NCI-H524 (cell line): ENCODE results near the gene USP32.
A peak's percentile ranks its signal among the peaks of the same experiment; 100 is the strongest.

Experiments
- DNase-seq, 2 experiments: peaks; one replicate each; lab custom pipeline; 2025; lab: John Stamatoyannopoulos, UW

USP32 gene

GRCh38 chr17:60173304-60173819 lies 218.6 kb downstream of the USP32 start:
- DNase-seq: peak in 1 of 2 experiments; percentile 18

GRCh38 chr17:60171753-60172079 lies 220.2 kb downstream of the USP32 start:
- no peak for DNase-seq

- DNase-seq: no peak
These were observed 220.8 kb downstream of the USP32 start for GRCh38 chr17:60170835-60171752.

GRCh38 chr17:60169921-60170817 lies 221.8 kb downstream of the USP32 start:
- DNase-seq: peak in 1 of 2 experiments; percentile 49

GRCh38 chr17:60168654-60169053 lies 223.3 kb downstream of the USP32 start:
- DNase-seq: peak in 1 of 2 experiments; percentile 12

- DNase-seq: no peak
These were observed 224.7 kb downstream of the USP32 start for GRCh38 chr17:60167065-60167741.

- DNase-seq: peak in 1 of 2 experiments; percentile 25
These were observed 226.0 kb downstream of the USP32 start for GRCh38 chr17:60165971-60166370.

GRCh38 chr17:60165223-60165622 lies 226.7 kb downstream of the USP32 start:
- no peak for DNase-seq

- no peak for DNase-seq
These were observed 227.2 kb downstream of the USP32 start for GRCh38 chr17:60164697-60165096.

GRCh38 chr17:60164164-60164563 lies 227.8 kb downstream of the USP32 start:
- no peak for DNase-seq

GRCh38 chr17:60163108-60163784 lies 228.7 kb downstream of the USP32 start:
- DNase-seq: peak in 1 of 2 experiments; percentile 15

- no peak for DNase-seq
These were observed 230.2 kb downstream of the USP32 start for GRCh38 chr17:60161598-60162330.

- no peak for DNase-seq
These were observed 231.0 kb downstream of the USP32 start for GRCh38 chr17:60160829-60161501.

- no peak for DNase-seq
These were observed 232.5 kb downstream of the USP32 start for GRCh38 chr17:60159479-60159866.

- no peak for DNase-seq
These were observed 233.0 kb downstream of the USP32 start for GRCh38 chr17:60158751-60159478.

GRCh38 chr17:60157487-60158040 lies 234.4 kb downstream of the USP32 start:
- no peak for DNase-seq

- DNase-seq: no peak
These were observed 235.2 kb downstream of the USP32 start for GRCh38 chr17:60156746-60157145.

- no peak for DNase-seq
These were observed 236.1 kb downstream of the USP32 start for GRCh38 chr17:60155815-60156214.

GRCh38 chr17:60155427-60155814 lies 236.5 kb downstream of the USP32 start:
- DNase-seq: no peak
